ENCODE results near the gene NTN1. TPM values are rescaled to one million over a fixed set of nuclear protein-coding genes. Genes with fewer than 3 reads are reported as not detected.

Gene NTN1
- total and polyA plus RNA-seq, 2 of the 4 experiments (the other 2 are of a cell fraction): under 0.01 to 0.07 TPM

GRCh38 chr17:9104370-9105041, 83.2 kb downstream of the NTN1 start:
- no peak overlapping the region for H3K56ac ChIP-seq (ENCODE audit: extremely low read depth, insufficient read depth, low read length)
- no peak overlapping the region for H3K4me3 ChIP-seq (ENCODE audit: insufficient read depth, low read depth, low read length)
- ATAC-seq (ENCODE audit: low read depth): no peak
- TF ChIP-seq NFE2L2 (IDR thresholded peaks at IDR 0.05; ENCODE audit: low read depth, low read length): no peak
- no peak for TF ChIP-seq MAFK (IDR thresholded peaks at IDR 0.05; ENCODE audit: low read depth, low read length)
- TF ChIP-seq ELK1 (IDR thresholded peaks at IDR 0.05; ENCODE audit: borderline replicate concordance, low read depth, low read length): no peak
- TF ChIP-seq CHD1 (IDR thresholded peaks at IDR 0.05; ENCODE audit: low read depth, low read length): no peak
- TF ChIP-seq CTCF (conservative IDR thresholded peaks at IDR 0.05; ENCODE audit: low read depth, low read length): no peak
- no peak for TF ChIP-seq BHLHE40 (IDR thresholded peaks at IDR 0.05; ENCODE audit: low read depth, low read length)
- no peak for TF ChIP-seq CEBPB (IDR thresholded peaks at IDR 0.05; ENCODE audit: low read depth, low read length)
- TF ChIP-seq MXI1 (IDR thresholded peaks at IDR 0.05; ENCODE audit: borderline replicate concordance, low read depth, low read length): no peak
- TF ChIP-seq RCOR1 (IDR thresholded peaks at IDR 0.05; ENCODE audit: insufficient replicate concordance, low read length): no peak
- no peak for TF ChIP-seq RFX5 (IDR thresholded peaks at IDR 0.05; ENCODE audit: low read depth, low read length)
- TF ChIP-seq SMC3 (IDR thresholded peaks at IDR 0.05; ENCODE audit: low read depth, low read length): no peak
- TF ChIP-seq FOS (IDR thresholded peaks at IDR 0.05; ENCODE audit: low read depth, low read length): no peak
- no peak for TF ChIP-seq POLR2A (IDR thresholded peaks at IDR 0.05; ENCODE audit: low read depth, low read length)
- no peak for TF ChIP-seq MAZ (IDR thresholded peaks at IDR 0.05; ENCODE audit: borderline replicate concordance, low read depth, low read length)
- no peak for TF ChIP-seq RAD21 (IDR thresholded peaks at IDR 0.05; ENCODE audit: low read length)
- TF ChIP-seq USF2 (IDR thresholded peaks at IDR 0.05; ENCODE audit: low read depth, low read length): no peak
- H2BK120ac ChIP-seq (ENCODE audit: low read depth, low read length): no peak overlapping the region
- H3K18ac ChIP-seq (ENCODE audit: low read depth, low read length): no peak overlapping the region
- no peaks in the 10 kb centered on the region for H3K9me3 ChIP-seq (ENCODE audit: control insufficient read depth, insufficient read depth, low read length)
- H3K27ac ChIP-seq (ENCODE audit: insufficient read depth, low read length): no peak overlapping the region
- DNase-seq: no peak
- H3K36me3 ChIP-seq (ENCODE audit: control insufficient read depth, insufficient read depth, low read length): no peaks in the 10 kb centered on the region
- no peak overlapping the region for H3K14ac ChIP-seq (replicated peaks; ENCODE audit: low read depth, low read length)
- CTCF ChIA-PET: no interaction called here
- no peak overlapping the region for H2BK5ac ChIP-seq (ENCODE audit: low read depth, low read length, poor library complexity, severe bottlenecking)
- no peak overlapping the region for H2BK20ac ChIP-seq (ENCODE audit: low read depth, low read length)
- no peak overlapping the region for H3K9ac ChIP-seq (ENCODE audit: low read depth, low read length)
- no TSS peak for BruUV-seq (replicated peaks)
- intact Hi-C loops (cut with micrococcal nuclease) (no loop called here), in situ Hi-C loops (cut with MboI; ENCODE audit: low sequenced_read_pairs) (no loop called here), dilution Hi-C loops (cut with HindIII; ENCODE audit: low sequenced_read_pairs, unreplicated experiment) (no loop called here)
- WGBS, 2 experiments (ENCODE audit: extremely low coverage in 2 of 2, insufficient read length in 1 of 2): 57% methylated on average over 11 of the region's 18 CpGs; no CpG with 5 or more reads in 1 of the 2 experiments
- no peak overlapping the region for H2AK9ac ChIP-seq (replicated peaks; ENCODE audit: low read depth, low read length, poor library complexity)
- H2AFZ ChIP-seq (replicated peaks; ENCODE audit: low read length, poor library complexity): no peak overlapping the region
- no peak overlapping the region for H3K4ac ChIP-seq (ENCODE audit: low read depth, low read length)
- no peak overlapping the region for H4K91ac ChIP-seq (ENCODE audit: insufficient read depth, low read depth, low read length)
- H3K79me1 ChIP-seq (ENCODE audit: low read depth in 1 of 2, low read length in 2 of 2): no peaks in the 10 kb centered on the region
- no peak overlapping the region for H4K5ac ChIP-seq (ENCODE audit: low read depth, low read length)
- POLR2A ChIA-PET (ENCODE audit: unreplicated experiment): no interaction called here
- no peak overlapping the region for H2AK5ac ChIP-seq (ENCODE audit: low read depth, low read length)
- H4K20me1 ChIP-seq (ENCODE audit: insufficient read depth, low read length): no peaks in the 10 kb centered on the region
- H3K4me1 ChIP-seq (ENCODE audit: control insufficient read depth, insufficient read depth, low read length): no peaks in the 10 kb centered on the region
- H3K4me2 ChIP-seq (ENCODE audit: low read depth, low read length): no peak overlapping the region
- H2BK15ac ChIP-seq (ENCODE audit: low read depth, low read length): no peak overlapping the region
- no peak overlapping the region for H4K8ac ChIP-seq (ENCODE audit: low read depth in 2 of 2, low read length in 2 of 2)
- H3K23ac ChIP-seq (ENCODE audit: low read depth, low read length): no peak overlapping the region
- no peaks in the 10 kb centered on the region; the same call in 1 of the 2 replicates for H3K27me3 ChIP-seq (ENCODE audit: control insufficient read depth, insufficient read depth, low read length)
- no peaks in the 10 kb centered on the region for H3K9me1 ChIP-seq (ENCODE audit: insufficient read depth, low read length)
